Activated CD8-positive, alpha-beta memory T cell treated with anti-CD3 and anti-CD28 coated beads, Interleukin-2, amount 10 ng/mL, durations not matched to agents 7 days and 5 days (primary cell): ENCODE measurements around the gene ALDH1A3. TPM values are rescaled to one million over a fixed set of nuclear protein-coding genes. Genes with fewer than 3 reads are reported as not detected.

Experiments used
- ATAC-seq: fragments of 150-1000 bp; cut with Tn5 transposase; one replicate; pipeline ENCODE4 v1.10.0; 2021; ENCODE audit warnings: moderate library complexity
- CTCF ChIA-PET: fragments of 350-600 bp; sonication (Branson Sonifier 250); formaldehyde crosslinking; loops from one replicate; lab custom pipeline; 2021; ENCODE audit warnings: antibody characterized with exemption; lab: Charles Lee
- DNase-seq: peaks from one replicate; pipeline ENCODE4 v3.0.0-alpha.2; 2020
- H3K27ac Mint-ChIP-seq: one replicate; pipeline ENCODE4 v1.8.0; 2021; ENCODE audit warnings: mild to moderate bottlenecking, mixed read lengths
- H3K27me3 Mint-ChIP-seq: one replicate; pipeline ENCODE4 v1.8.0; 2021; ENCODE audit warnings: mixed read lengths
- H3K36me3 Mint-ChIP-seq: one replicate; pipeline ENCODE4 v1.8.0; 2021; ENCODE audit warnings: mild to moderate bottlenecking, mixed read lengths
- H3K4me1 Mint-ChIP-seq: one replicate; pipeline ENCODE4 v1.8.0; 2021; ENCODE audit warnings: mixed read lengths
- H3K4me3 Mint-ChIP-seq: one replicate; pipeline ENCODE4 v1.8.0; 2021; ENCODE audit warnings: mild to moderate bottlenecking, moderate library complexity, mixed read lengths
- H3K9me3 Mint-ChIP-seq: one replicate; pipeline ENCODE4 v1.8.0; 2022; ENCODE audit warnings: low read depth, mixed read lengths
- total RNA-seq, 2 experiments: library from RNA; stranded (reverse); gene quantifications; one replicate each; pipeline ENCODE4 v1.2.3, GENCODE V29; 2021

Gene ALDH1A3
- total RNA-seq, 2 experiments from 2014 or later: not detected

DNA sequence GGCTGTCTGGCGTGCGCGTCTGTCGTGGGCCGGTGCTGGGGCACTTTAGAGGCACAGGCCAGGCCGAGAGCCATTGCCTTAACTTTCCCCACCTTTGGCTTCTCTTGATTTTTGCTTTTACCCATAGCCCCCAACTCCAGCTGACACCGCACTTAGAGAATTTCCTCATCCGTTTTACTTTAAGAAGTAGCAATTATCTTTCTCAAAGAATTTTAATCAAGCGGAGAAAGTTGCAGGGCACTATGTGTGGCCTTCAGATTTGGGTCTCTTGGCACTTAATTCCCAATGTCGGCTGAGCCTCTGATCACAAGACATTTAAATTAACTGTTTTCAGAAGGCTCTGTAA lies 1.2 kb downstream of the ALDH1A3 start:
- Mint-ChIP-seq H3K27ac (no peak overlapping the region), H3K36me3 (no peaks in the 10 kb centered on the region), H3K4me3 (no peak overlapping the region), H3K9me3 (no peaks in the 10 kb centered on the region), H3K4me1 (peaks cover 7% of the 10 kb centered on the region), H3K27me3 (peaks cover 76% of the 10 kb centered on the region)
- CTCF ChIA-PET: no interaction called here
- ATAC-seq (no peak), DNase-seq (no peak)

DNA sequence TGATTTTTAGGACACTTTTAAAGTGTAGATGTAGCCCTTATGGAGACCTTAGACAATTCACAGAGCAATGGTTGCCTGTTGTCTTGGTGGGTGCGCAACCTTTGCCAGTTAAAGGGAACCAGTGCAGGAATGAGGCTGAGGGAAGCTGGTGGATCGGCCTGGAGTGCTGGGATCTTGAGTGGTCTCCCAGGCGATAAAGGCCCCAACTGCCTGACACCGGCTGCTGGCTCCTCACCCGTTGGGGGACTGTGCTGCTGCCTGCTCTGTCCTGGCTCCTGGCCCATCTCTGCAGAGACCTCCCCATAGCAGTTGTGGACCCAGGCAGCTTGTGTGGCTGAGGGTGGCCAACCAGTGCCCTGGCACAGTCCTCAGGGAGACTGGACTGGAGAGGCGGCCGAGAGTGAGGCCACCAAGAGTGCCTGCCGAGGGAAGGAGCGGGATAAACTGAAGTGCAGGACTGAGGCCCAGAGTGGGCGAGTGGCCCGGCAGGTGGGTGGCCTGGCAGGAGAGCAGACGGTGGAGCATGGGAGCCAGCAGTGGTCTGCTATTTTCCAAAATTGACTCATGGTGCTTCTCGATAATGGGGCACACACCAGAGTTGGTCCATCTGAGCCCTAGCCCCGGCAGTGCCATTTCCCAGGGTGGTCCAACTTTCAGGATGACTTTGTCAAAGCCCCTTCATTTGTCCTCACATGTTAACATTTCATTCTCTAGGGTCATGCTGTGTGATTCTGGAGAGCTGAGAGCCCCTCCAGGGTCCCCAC lies 2.1 kb downstream of the ALDH1A3 start:
- Mint-ChIP-seq H3K36me3 (no peaks in the 10 kb centered on the region), H3K4me1 (peaks cover 7% of the 10 kb centered on the region), H3K27ac (no peak overlapping the region), H3K9me3 (no peaks in the 10 kb centered on the region), H3K4me3 (no peak overlapping the region), H3K27me3 (peaks cover 82% of the 10 kb centered on the region)
- no peak for ATAC-seq
- CTCF ChIA-PET: no interaction called here
- no peak for DNase-seq

GRCh38 chr15:100885116-100885515 lies 5.5 kb downstream of the ALDH1A3 start:
- no peak overlapping the region for H3K27ac Mint-ChIP-seq
- CTCF ChIA-PET: interaction anchor here (0.5 kb wide), 1 partner anchor 535 kb away, joined by 3 read pairs; no protein-coding TSS in a partner anchor
- no peaks in the 10 kb centered on the region for H3K36me3 Mint-ChIP-seq
- peaks cover 4% of the 10 kb centered on the region for H3K4me1 Mint-ChIP-seq
- DNase-seq (no peak), ATAC-seq (no peak)
- H3K27me3 Mint-ChIP-seq: peaks cover 88% of the 10 kb centered on the region
- H3K4me3 Mint-ChIP-seq: no peak overlapping the region
- H3K9me3 Mint-ChIP-seq: no peaks in the 10 kb centered on the region

DNA sequence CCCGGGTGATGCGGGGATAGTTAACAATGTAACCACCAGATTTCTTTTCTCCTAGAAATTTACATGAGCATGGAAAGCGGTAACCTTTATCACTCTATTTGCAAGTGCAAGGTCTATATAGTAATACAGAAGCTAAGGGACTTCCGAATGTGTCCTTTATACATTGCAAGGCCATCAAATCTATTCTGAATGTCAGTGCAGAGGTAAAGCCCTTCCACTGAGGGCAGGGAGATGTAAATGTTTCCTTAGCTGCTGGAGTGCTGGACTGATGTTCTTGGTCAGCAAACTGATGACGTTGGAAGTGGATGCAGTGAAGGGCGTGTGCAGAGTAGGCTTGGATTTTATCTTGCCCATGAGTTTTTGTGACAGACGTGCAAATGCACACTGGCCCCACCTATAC lies 6.2 kb downstream of the ALDH1A3 start:
- Mint-ChIP-seq H3K27me3 (peaks cover 88% of the 10 kb centered on the region), H3K4me1 (peaks cover 2% of the 10 kb centered on the region), H3K9me3 (no peaks in the 10 kb centered on the region), H3K27ac (no peak overlapping the region), H3K4me3 (no peak overlapping the region), H3K36me3 (no peaks in the 10 kb centered on the region)
- DNase-seq (no peak), ATAC-seq (no peak)
- CTCF ChIA-PET: interaction anchor here (0.5 kb wide), 1 partner anchor 535 kb away, joined by 3 read pairs; no protein-coding TSS in a partner anchor

GRCh38 chr15:100887211-100887913 lies 7.7 kb downstream of the ALDH1A3 start:
- DNase-seq (no peak), ATAC-seq (no peak)
- H3K4me1 Mint-ChIP-seq: no peaks in the 10 kb centered on the region
- H3K27ac Mint-ChIP-seq: no peak overlapping the region
- CTCF ChIA-PET: interaction anchor here (0.9 to 1.2 kb wide), 2 partner anchors 15 to 31 kb away, joined by 3 to 5 read pairs; no protein-coding TSS in a partner anchor
- H3K36me3 Mint-ChIP-seq: no peaks in the 10 kb centered on the region
- H3K9me3 Mint-ChIP-seq: no peaks in the 10 kb centered on the region
- H3K4me3 Mint-ChIP-seq: no peak overlapping the region
- H3K27me3 Mint-ChIP-seq: peaks cover 86% of the 10 kb centered on the region

DNA sequence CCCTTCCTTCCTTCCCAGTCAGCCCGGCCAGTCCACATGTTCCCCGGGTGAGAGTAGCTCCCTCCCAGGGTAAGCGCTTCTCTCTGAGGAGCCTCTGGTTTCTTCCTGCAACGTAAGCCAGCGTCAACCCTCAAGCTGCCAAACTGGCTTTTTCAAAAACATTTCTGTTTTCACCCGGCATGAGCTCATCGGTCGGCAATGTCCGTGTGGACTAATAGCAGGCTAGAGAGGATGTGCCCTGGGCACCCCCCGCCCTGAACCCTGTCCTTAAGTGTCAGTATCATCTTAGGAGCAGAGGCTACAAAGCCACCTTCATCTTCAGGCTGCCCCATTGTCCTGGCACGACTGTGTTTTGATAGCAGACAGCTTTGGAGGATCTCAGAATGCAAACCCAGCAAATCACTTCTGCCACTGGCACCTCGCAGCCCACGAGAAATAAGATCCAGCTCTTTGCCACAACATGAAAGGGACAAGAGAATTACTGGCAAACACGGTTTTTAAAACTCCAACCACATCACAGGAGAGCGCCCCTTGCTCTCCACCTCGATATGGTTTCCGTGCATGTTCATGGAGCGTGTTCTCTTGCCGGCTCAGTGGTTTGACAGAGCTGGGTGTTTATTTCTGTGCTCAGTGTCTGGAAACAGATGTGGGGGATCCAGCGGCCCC lies 9.9 kb downstream of the ALDH1A3 start:
- ATAC-seq (no peak), DNase-seq (no peak)
- Mint-ChIP-seq H3K4me1 (no peaks in the 10 kb centered on the region), H3K9me3 (no peaks in the 10 kb centered on the region), H3K36me3 (no peaks in the 10 kb centered on the region), H3K27me3 (peaks cover 76% of the 10 kb centered on the region), H3K4me3 (no peak overlapping the region), H3K27ac (no peak overlapping the region)
- CTCF ChIA-PET: interaction anchor here (1.2 to 1.3 kb wide), 2 partner anchors 16 to 32 kb away, joined by 3 read pairs; no protein-coding TSS in a partner anchor

DNA sequence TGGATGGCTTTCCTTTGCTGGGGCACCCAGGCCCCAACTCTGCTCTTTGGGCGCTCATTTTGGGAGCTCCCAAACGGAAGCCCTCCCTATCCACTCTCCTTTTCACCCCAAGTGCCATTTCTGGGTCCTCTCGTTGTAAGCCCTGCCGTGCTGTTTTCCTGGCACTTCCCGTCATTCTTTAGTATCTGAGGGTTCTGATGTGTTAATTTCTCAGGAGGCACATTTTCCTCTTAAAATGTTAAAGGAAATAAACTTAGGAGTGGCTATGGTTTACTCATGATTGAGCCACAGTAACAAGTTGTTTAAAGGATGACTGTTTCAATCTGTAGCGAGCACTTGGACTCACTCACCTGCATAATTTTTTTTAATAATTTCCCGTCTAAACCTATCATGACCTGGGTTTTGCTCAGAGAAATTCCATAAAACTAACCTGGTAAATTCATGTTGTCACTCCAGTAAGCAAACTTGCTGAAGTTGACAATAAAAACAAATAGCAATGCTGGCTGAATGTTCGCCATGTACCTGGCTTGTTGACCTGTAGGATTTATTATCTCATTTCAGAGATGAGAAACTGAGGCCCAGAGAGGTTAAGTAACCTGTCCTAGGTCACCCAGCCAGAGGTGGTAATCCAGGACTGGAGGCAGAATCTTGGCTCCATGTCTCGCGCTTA lies 10.6 kb downstream of the ALDH1A3 start:
- CTCF ChIA-PET: no interaction called here
- Mint-ChIP-seq H3K36me3 (no peaks in the 10 kb centered on the region), H3K27me3 (peaks cover 70% of the 10 kb centered on the region)

GRCh38 chr15:100890850-100891249 lies 11.2 kb downstream of the ALDH1A3 start:
- no peaks in the 10 kb centered on the region for H3K36me3 Mint-ChIP-seq
- ATAC-seq: no peak
- H3K4me3 Mint-ChIP-seq: no peak overlapping the region
- no peaks in the 10 kb centered on the region for H3K4me1 Mint-ChIP-seq
- CTCF ChIA-PET: no interaction called here
- no peak for DNase-seq
- peaks cover 67% of the 10 kb centered on the region for H3K27me3 Mint-ChIP-seq
- H3K27ac Mint-ChIP-seq: no peak overlapping the region
- H3K9me3 Mint-ChIP-seq: no peaks in the 10 kb centered on the region

More for the DNA sequence above, 10.6 kb downstream of the ALDH1A3 start:
- Mint-ChIP-seq H3K4me3 (no peak overlapping the region), H3K4me1 (no peaks in the 10 kb centered on the region), H3K9me3 (no peaks in the 10 kb centered on the region), H3K27ac (no peak overlapping the region)
- DNase-seq: no peak
- ATAC-seq: no peak

- DNase-seq (no peak), ATAC-seq (no peak)
- H3K27ac Mint-ChIP-seq: no peak overlapping the region
- H3K36me3 Mint-ChIP-seq: no peaks in the 10 kb centered on the region
- no peaks in the 10 kb centered on the region for H3K9me3 Mint-ChIP-seq
- peaks cover 63% of the 10 kb centered on the region for H3K27me3 Mint-ChIP-seq
- no peaks in the 10 kb centered on the region for H3K4me1 Mint-ChIP-seq
- no peak overlapping the region for H3K4me3 Mint-ChIP-seq
- CTCF ChIA-PET: interaction anchor here (1.1 kb wide), 1 partner anchor 27 kb away, joined by 3 read pairs; no protein-coding TSS in a partner anchor
These were observed 11.8 kb downstream of the ALDH1A3 start for GRCh38 chr15:100891307-100892012.

DNA sequence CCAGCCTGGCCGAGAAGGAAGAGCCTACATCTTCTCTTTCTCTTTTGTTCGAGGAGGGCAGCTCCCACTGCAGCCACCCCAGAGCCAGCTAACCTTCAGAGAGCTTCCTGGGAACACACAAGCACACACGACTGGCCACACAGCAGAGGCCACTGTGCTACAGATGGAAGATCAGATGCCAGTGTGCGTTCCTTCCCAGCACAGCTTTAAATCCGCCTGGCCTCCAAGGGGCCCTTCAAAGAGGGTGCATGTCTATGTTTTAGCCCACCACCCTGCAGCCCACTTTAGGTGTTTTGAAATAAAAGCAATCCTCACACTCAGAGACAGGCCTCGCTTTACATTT lies 12.4 kb downstream of the ALDH1A3 start:
- Mint-ChIP-seq H3K27ac (no peak overlapping the region), H3K9me3 (no peaks in the 10 kb centered on the region), H3K4me3 (no peak overlapping the region), H3K4me1 (no peaks in the 10 kb centered on the region), H3K36me3 (no peaks in the 10 kb centered on the region), H3K27me3 (peaks cover 59% of the 10 kb centered on the region)
- DNase-seq (no peak), ATAC-seq (no peak)
- CTCF ChIA-PET: interaction anchor here (1.1 kb wide), 1 partner anchor 26 kb away, joined by 3 read pairs; no protein-coding TSS in a partner anchor

DNA sequence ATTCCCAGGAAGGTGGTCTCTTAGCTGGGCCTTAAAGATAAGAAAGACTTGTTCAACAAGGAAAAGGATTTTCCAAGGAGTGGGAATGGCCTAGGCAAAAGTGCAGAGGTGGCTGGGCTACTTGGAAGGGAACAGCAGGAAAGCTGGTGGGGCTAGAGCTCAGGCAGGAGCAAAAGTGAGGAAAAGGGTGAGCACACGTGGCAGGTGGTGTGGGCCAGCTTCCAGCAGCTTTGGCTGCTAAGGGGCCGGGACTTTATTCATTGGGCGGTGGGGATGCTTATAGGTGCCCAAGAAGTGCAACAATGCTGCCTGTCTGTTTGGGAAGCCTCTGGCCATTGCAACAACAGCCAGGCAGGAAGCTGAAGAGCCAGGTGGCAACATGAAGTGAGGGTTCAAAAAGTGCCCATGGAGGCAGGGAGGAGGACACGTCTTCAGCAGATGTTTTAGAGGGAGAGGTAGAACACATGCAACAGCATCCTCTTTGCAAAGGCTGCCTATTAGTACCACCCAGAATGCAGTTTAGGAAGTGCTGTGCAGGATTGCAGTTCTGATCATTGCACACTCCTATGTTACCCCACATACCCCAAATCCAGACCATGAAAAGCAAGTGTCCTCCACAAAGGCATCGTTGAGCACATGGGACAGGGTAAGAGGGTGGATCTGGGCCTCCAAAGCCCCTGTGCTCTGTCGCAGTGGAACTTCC lies 13.8 kb downstream of the ALDH1A3 start:
- Mint-ChIP-seq H3K4me3 (no peak overlapping the region), H3K36me3 (no peaks in the 10 kb centered on the region), H3K27ac (no peak overlapping the region), H3K9me3 (no peaks in the 10 kb centered on the region), H3K27me3 (peaks cover 53% of the 10 kb centered on the region), H3K4me1 (no peaks in the 10 kb centered on the region)
- ATAC-seq: no peak
- DNase-seq: no peak
- CTCF ChIA-PET: no interaction called here

DNA sequence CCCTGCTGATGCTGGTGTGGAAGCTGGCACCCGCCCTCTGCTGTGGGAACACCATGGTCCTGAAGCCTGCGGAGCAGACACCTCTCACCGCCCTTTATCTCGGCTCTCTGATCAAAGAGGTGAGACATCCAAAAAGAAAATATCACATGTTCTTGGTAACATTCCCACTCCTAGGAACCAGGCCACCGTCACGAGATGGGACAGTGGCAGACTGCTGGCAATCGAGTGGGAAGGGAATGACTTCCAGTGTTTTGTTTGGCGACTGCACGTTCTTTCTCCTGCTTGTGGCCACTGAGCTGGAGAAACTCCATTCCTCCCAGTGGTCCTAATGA lies 14.3 kb downstream of the ALDH1A3 start:
- Mint-ChIP-seq H3K27ac (no peak overlapping the region), H3K27me3 (peaks cover 49% of the 10 kb centered on the region), H3K9me3 (no peaks in the 10 kb centered on the region), H3K4me3 (no peak overlapping the region), H3K4me1 (no peaks in the 10 kb centered on the region), H3K36me3 (no peaks in the 10 kb centered on the region)
- CTCF ChIA-PET: no interaction called here
- ATAC-seq: no peak
- no peak for DNase-seq
